KMS-11 (cell line): Measurements from ENCODE around the gene SRRM2.

Experiments used
- H2AFZ ChIP-seq: fragments of 200-600 bp; sonication (generic); 2 replicates; pipeline ENCODE4 v1.6.1; 2016; ENCODE audit warnings: antibody characterized with exemption, mixed run types, low read depth
- H3K27ac ChIP-seq: fragments of 200-600 bp; sonication (generic); 2 replicates; pipeline ENCODE4 v1.6.1; 2016; ENCODE audit warnings: mild to moderate bottlenecking, mixed run types
- H3K27me3 ChIP-seq: fragments of 200-600 bp; sonication (generic); 2 replicates; pipeline ENCODE4 v1.6.1; 2017; ENCODE audit warnings: mild to moderate bottlenecking, low read depth, mixed run types, moderate library complexity; ENCODE audit not compliant: insufficient read depth
- H3K36me3 ChIP-seq: fragments of 200-600 bp; sonication (generic); 2 replicates; pipeline ENCODE4 v1.6.1; 2017; ENCODE audit warnings: mild to moderate bottlenecking, mixed run types; ENCODE audit not compliant: insufficient read depth
- H3K4me1 ChIP-seq: fragments of 200-600 bp; sonication (generic); 2 replicates; pipeline ENCODE4 v1.6.1; 2016; ENCODE audit warnings: mild to moderate bottlenecking, low read depth, mixed run types; ENCODE audit not compliant: poor library complexity, severe bottlenecking
- H3K4me2 ChIP-seq: fragments of 200-600 bp; sonication (generic); 2 replicates; pipeline ENCODE4 v1.7.0; 2016; ENCODE audit warnings: mild to moderate bottlenecking, mixed run types
- H3K4me3 ChIP-seq: fragments of 200-600 bp; sonication (generic); IDR thresholded peaks from 2 replicates; pipeline ENCODE4 v1.6.1; 2017; ENCODE audit warnings: low read depth, low read length, mixed read lengths; ENCODE audit not compliant: insufficient read depth
- H3K79me2 ChIP-seq: fragments of 200-600 bp; sonication (generic); 2 replicates; pipeline ENCODE4 v1.6.1; 2016; ENCODE audit warnings: low read depth, mixed run types; ENCODE audit not compliant: insufficient read depth
- H3K9ac ChIP-seq: fragments of 200-600 bp; sonication (generic); 2 replicates; pipeline ENCODE4 v1.6.1; 2016; ENCODE audit warnings: mild to moderate bottlenecking, mixed run types
- H4K20me1 ChIP-seq: fragments of 200-600 bp; sonication (generic); 2 replicates; pipeline ENCODE4 v1.6.1; 2016; ENCODE audit warnings: mild to moderate bottlenecking, mixed run types; ENCODE audit not compliant: insufficient read depth
- TF ChIP-seq, protein P1 (sequence below): fragments of 200-600 bp; sonication (generic); conservative IDR thresholded peaks from 2 replicates; pipeline ENCODE4 v1.6.1; 2017; ENCODE audit warnings: low read depth, mild to moderate bottlenecking, antibody characterized with exemption, low read length, moderate library complexity, mixed read lengths

Gene SRRM2

DNA sequence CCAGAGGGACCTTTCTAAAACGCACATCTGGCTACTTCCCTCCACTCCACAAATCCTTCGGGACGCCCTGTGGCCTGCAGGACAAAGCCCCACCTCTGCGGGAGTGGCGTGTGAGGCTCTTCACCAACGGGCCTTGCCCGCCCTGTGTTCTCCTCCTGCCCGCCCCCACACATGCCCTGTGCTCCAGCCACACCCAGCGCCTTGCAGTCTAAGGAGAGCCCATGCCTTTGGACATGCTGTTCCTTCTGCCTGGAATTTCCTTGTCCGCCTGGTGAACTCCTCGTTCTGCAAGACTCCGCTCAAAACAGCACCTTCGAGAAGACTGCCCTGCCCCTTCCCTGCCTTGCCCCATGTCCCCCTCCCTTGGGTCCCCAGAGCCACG lies 17.2 kb downstream of the SRRM2 start:
- Histone ChIP-seq H3K4me2 (no peak overlapping the region), H3K27ac (no peak overlapping the region), H3K79me2 (peaks cover 12% of the 10 kb centered on the region), H3K27me3 (no peaks in the 10 kb centered on the region), H3K36me3 (peaks cover 22% of the 10 kb centered on the region; the same call in 1 of the 2 replicates), H4K20me1 (no peaks in the 10 kb centered on the region), H2AFZ (no peak overlapping the region), H3K9ac (no peak overlapping the region), H3K4me3 (no peak overlapping the region), H3K4me1 (peaks cover 12% of the 10 kb centered on the region)
- TF ChIP-seq, protein P1, sequence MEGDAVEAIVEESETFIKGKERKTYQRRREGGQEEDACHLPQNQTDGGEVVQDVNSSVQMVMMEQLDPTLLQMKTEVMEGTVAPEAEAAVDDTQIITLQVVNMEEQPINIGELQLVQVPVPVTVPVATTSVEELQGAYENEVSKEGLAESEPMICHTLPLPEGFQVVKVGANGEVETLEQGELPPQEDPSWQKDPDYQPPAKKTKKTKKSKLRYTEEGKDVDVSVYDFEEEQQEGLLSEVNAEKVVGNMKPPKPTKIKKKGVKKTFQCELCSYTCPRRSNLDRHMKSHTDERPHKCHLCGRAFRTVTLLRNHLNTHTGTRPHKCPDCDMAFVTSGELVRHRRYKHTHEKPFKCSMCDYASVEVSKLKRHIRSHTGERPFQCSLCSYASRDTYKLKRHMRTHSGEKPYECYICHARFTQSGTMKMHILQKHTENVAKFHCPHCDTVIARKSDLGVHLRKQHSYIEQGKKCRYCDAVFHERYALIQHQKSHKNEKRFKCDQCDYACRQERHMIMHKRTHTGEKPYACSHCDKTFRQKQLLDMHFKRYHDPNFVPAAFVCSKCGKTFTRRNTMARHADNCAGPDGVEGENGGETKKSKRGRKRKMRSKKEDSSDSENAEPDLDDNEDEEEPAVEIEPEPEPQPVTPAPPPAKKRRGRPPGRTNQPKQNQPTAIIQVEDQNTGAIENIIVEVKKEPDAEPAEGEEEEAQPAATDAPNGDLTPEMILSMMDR: no peak

DNA sequence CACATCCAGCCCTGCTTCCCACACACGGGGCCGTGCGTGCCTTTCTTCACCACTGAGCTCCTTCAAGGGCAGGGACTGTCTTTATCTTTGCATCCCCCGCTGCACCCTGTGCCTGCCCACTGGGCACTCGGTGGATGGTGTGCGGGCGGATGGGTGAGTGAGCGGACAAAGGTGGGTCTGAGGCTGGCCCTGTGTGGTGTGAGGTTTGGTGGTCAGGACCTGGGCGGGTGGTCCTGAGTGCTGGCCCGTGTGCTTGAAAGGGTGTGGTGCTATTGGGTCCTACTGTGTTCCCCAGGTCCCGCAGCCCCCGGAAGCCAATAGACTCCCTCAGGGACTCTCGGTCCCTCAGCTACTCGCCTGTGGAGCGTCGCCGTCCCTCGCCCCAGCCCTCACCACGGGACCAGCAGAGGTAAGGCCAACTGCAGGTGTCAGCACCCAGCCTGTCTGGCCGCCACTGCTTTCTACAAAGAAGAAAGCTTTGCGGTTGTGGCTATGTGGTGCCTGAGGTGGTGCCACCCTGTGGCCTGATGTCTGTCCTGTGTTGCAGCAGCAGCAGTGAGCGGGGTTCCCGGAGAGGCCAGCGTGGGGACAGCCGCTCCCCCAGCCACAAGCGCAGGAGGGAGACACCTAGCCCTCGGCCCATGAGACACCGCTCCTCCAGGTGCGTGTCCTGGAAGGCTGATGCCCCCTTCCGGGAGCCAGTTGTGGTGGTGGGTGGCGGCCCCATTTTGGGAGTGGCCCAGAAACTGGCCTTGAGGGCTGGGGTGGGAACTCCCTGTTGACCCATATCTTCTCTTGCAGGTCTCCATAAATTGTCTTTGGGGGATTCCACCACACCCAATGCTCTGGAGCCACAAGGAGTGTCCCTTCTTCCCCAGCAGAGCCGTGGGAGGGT lies 17.9 kb downstream of the SRRM2 start:
- peaks cover 20% of the 10 kb centered on the region; the same call in 1 of the 2 replicates for H3K36me3 ChIP-seq
- H3K79me2 ChIP-seq: peaks cover 7% of the 10 kb centered on the region
- H3K9ac ChIP-seq: no peak overlapping the region
- no peaks in the 10 kb centered on the region for H3K27me3 ChIP-seq
- no peak overlapping the region for H3K4me3 ChIP-seq
- H4K20me1 ChIP-seq: no peaks in the 10 kb centered on the region
- H2AFZ ChIP-seq: no peak overlapping the region
- no peak overlapping the region for H3K4me2 ChIP-seq
- no peak overlapping the region for H3K27ac ChIP-seq
- H3K4me1 ChIP-seq: peaks cover 19% of the 10 kb centered on the region
- TF ChIP-seq, protein P1: peak; percentile 34

DNA sequence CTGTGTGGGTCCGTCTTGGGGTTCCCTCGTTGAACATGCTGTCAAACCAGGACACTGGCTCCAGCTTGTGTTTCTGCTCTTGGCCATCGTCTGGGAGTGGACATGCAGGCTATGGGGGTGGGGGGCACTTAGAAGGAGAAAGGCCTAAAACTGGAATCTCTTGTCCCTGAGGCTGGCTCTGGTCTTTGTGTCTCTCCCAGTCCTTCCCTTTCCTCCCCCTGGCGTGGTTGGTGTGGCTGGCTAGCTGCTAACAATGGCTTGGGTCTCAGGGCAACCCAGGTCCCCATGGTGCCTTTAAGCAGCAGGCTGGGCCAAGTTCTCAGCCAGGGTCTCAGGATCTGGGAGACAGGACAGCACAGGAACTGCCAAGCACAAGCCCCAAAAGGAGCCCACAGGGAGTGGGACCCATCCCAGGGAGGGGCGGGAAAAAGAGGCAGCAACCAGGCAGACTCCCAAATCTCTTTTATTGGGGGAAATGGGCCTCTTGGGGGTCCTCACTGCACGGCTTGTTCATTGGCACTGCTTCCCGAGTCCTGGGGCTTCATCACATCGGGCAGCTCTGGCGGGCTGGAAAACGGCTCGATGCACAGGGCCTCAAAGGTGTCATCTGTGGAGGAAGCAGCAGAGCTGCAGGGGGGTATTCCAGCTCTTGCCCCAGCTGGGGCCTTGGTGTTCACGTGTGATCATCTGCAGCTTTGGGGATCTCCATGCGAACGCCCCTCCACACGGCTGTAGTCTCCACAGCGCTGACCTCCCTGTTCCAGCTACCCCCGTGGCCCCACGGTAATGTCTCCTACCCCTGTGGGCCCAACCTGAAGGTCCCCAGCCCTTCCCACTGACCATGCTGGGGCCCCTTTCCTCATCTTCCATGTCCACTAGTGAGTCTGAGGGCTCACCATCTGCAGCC lies 19.3 kb downstream of the SRRM2 start:
- H3K9ac ChIP-seq: no peak overlapping the region
- H3K79me2 ChIP-seq: peaks cover 16% of the 10 kb centered on the region
- TF ChIP-seq, protein P1: no peak
- peaks cover 28% of the 10 kb centered on the region for H3K4me1 ChIP-seq
- peaks cover 11% of the 10 kb centered on the region; the same call in 1 of the 2 replicates for H3K36me3 ChIP-seq
- H4K20me1 ChIP-seq: no peaks in the 10 kb centered on the region
- no peak overlapping the region for H3K4me2 ChIP-seq
- no peaks in the 10 kb centered on the region for H3K27me3 ChIP-seq
- H2AFZ ChIP-seq: no peak overlapping the region
- no peak overlapping the region for H3K27ac ChIP-seq
- H3K4me3 ChIP-seq: no peak overlapping the region

DNA sequence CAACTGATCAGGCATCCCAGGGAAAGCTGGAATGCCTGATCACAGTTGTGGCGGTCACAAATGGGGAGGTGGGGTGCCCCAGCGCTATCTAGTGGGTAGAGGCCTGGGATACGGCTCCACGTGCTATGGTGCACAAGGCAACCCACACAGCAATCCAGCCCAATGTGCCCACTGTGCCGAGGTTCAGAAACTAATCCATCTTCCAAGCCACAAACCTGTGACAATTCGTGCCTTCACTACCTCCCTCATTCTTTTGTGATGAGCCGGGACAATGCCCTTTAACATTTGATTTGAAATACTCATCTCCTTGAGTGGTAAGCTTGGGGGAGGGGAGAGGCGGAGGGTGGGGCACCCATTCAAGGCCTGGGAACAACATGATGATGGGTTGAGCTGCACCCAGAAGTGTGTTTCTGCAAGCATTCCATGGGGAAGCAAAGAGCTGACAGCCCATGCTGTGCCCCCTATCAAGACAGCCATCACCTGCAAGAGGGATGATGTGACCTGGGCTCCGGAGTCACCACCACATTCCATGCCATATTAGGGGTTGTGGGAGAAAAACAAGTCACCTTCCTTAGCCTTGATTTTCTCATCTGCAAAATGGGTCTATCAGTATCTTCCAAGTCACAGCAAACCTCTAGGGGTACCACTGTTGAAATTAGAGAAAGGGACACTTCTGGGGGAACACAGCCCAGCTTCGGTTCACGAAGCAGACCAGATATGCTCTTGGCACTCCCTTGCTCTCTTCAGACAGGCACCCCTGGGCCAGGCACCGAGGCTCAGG lies 20.9 kb downstream of the SRRM2 start:
- no peaks in the 10 kb centered on the region for H4K20me1 ChIP-seq
- H2AFZ ChIP-seq: no peak overlapping the region
- H3K36me3 ChIP-seq: peaks cover 5% of the 10 kb centered on the region; the same call in 1 of the 2 replicates

More for the DNA sequence above, 20.9 kb downstream of the SRRM2 start:
- Histone ChIP-seq H3K4me3 (no peak overlapping the region), H3K27ac (no peak overlapping the region; the same call in 1 of the 2 replicates), H3K4me1 (peaks cover 33% of the 10 kb centered on the region), H3K79me2 (peaks cover 23% of the 10 kb centered on the region), H3K9ac (no peak overlapping the region), H3K4me2 (peak overlapping the region; percentile 7; the same call in 1 of the 2 replicates), H3K27me3 (no peaks in the 10 kb centered on the region)
- TF ChIP-seq, protein P1: no peak
